HG03439 (cell line): ENCODE results near the gene MAGEA3.
"Not testable (repeated sequence)": the region's sequence is repeated elsewhere in the genome, so short reads cannot be mapped to it uniquely, and the experiment has no call there.

ENCODE experiments used
- ATAC-seq: cut with Tn5 transposase; IDR thresholded peaks from one replicate; pipeline ENCODE4 v1.9.1; 2021; ENCODE audit warnings: mild to moderate bottlenecking, moderate library complexity; ENCODE audit not compliant: unreplicated experiment

Gene MAGEA3

GRCh38 chrX:152735860-152736511 is 37.4 kb downstream of the MAGEA3 start:
- no peak for ATAC-seq

- ATAC-seq, result not testable (repeated sequence)
These were observed 37.9 kb downstream of the MAGEA3 start for GRCh38 chrX:152736528-152736927.

GRCh38 chrX:152738560-152738959 is 40.0 kb downstream of the MAGEA3 start:
- no peak for ATAC-seq
